ENCODE data around the gene DEGS2.

Gene DEGS2

DNA sequence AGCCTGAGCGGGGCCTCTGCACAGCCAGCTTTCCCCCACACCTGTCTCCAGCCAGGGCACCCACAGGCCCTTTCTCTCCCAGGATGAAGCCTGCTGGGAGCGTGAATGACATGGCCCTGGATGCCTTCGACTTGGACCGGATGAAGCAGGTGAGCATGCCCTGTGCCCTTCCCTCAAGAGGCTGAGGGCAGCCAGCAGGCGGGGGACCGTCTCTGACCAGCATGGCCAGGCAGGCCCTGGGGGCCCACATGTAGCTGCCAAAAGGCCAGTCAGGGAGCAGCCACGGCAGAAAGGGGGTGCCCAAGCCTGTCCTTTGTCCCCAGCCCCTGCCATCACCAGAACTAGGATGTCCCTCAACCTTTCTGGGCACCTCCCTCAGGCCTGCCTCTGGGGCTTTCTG, 18.3 kb downstream of the DEGS2 start:
- TF ChIP-seq, protein P1, sequence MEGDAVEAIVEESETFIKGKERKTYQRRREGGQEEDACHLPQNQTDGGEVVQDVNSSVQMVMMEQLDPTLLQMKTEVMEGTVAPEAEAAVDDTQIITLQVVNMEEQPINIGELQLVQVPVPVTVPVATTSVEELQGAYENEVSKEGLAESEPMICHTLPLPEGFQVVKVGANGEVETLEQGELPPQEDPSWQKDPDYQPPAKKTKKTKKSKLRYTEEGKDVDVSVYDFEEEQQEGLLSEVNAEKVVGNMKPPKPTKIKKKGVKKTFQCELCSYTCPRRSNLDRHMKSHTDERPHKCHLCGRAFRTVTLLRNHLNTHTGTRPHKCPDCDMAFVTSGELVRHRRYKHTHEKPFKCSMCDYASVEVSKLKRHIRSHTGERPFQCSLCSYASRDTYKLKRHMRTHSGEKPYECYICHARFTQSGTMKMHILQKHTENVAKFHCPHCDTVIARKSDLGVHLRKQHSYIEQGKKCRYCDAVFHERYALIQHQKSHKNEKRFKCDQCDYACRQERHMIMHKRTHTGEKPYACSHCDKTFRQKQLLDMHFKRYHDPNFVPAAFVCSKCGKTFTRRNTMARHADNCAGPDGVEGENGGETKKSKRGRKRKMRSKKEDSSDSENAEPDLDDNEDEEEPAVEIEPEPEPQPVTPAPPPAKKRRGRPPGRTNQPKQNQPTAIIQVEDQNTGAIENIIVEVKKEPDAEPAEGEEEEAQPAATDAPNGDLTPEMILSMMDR (IDR thresholded peaks at IDR 0.05; ENCODE audit: insufficient read depth, missing control alignments) = no peak
- no peak for FAIRE-seq
- no peak for DNase-seq (ENCODE audit: insufficient read length, low spot score)

DNA sequence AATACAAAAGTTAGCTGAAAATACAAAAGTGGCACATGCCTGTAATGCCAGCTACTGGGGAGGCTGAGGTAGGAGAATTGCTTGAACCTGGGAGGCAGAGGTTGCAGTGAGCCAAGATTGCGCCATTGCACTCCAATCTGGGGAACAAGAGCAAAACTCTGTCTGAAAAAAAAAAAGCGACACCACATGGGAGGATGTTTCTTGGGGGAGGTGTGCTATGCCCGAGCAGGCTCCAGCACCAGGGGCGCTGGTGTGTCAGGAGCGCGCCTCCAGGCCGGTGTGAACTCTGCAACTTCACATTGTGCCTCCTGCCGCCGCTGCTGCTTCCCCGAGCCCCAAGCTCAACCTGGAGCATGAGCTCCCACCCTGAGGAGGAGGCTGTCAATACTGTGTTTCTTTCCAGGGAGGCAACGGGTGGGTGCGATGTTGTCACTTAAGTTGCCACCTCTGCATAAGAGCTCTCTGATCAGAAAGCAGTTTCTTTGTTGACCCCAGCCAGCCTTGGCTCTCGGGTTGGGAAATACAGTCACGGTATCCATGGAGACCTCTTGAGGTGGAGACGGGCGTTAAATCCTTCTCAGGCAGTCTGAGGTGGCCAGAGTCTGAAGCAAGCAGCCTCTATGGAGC, 18.9 kb downstream of the DEGS2 start:
- no peak for DNase-seq (ENCODE audit: insufficient read length, low spot score)
- no peak for FAIRE-seq
- TF ChIP-seq, protein P1 (IDR thresholded peaks at IDR 0.05; ENCODE audit: insufficient read depth, missing control alignments) = no peak

DNA sequence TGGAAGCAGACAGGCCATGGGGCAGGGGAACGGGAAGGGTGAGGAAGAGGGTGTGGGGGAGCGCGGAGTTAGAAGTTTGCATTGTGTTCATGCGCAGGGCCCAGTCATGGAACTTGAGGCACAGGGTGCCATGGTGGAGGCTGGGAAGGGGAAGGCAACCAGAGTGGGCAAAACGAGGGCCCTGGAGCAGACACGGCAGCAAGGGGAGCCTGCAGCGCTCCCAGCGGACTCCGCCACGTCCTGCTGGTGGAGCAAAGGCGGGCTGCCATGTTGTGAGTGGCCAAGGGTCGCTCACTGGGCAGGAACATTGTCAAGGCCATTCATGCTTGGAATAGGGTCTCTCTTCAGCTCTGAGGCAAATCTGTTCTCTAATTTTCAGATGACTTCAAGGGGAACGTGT, 20.5 kb downstream of the DEGS2 start:
- no peak for DNase-seq (ENCODE audit: insufficient read length, low spot score)
- FAIRE-seq = no peak
- TF ChIP-seq, protein P1 (IDR thresholded peaks at IDR 0.05; ENCODE audit: insufficient read depth, missing control alignments) = no peak

DNA sequence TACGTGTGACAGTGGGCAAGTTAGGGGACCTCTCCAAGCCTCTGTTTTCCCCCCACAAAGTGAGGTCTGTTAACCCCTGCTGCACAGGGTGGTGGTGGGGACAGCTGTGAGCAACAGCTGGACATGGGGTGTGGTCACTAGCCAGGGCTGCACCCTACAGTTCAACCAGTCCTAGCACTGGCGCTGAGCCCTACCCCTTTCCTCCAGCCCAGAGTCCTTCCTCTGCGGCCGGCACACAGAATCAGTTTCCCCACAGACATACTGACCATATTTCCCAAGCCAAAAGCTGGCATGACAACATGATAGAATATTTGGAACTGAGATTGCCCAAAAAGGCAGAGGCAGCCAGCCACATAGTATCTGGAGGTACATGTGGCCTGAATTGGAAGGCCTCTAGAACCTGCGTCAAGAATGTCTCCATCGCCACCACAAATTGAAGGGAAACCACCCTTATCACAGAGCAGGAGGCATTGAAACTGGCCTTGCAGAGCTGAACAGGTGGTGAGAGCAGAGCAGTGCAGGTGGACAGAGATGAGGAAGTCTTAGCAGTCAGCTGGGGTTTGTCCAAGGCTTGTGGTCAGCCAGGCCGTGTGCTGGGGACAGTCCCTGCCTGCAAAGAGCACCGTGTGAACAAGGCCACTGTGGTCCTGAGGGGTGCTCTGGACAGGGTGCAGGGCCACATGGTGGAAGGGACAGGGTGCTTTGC, 21.2 kb downstream of the DEGS2 start:
- TF ChIP-seq, protein P1 (IDR thresholded peaks at IDR 0.05; ENCODE audit: insufficient read depth, missing control alignments) = no peak
- FAIRE-seq (no peak), DNase-seq (ENCODE audit: insufficient read length, low spot score) (no peak)

DNA sequence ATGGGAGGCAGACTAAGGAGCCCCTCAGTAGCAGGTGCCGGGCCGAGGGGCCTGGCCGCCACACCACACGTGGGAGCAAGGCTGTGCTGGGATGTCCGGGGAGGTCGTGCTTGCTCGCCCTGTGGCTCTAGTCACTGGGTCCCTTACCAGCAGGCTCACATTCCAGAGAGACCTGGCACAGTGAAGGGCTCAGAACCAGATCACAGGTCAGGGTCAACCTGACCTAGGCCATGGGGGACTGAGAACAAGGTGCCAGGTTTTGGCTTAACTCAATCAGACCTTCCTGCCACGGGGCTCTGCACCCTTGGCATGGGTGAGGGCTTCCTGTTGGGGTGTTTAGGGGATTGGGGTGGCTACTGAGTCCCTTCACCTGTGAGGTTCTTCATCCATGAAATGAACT, 22.3 kb downstream of the DEGS2 start:
- FAIRE-seq = no peak
- TF ChIP-seq, protein P1 (IDR thresholded peaks at IDR 0.05; ENCODE audit: insufficient read depth, missing control alignments) = no peak
- no peak for DNase-seq (ENCODE audit: insufficient read length, low spot score)

DNA sequence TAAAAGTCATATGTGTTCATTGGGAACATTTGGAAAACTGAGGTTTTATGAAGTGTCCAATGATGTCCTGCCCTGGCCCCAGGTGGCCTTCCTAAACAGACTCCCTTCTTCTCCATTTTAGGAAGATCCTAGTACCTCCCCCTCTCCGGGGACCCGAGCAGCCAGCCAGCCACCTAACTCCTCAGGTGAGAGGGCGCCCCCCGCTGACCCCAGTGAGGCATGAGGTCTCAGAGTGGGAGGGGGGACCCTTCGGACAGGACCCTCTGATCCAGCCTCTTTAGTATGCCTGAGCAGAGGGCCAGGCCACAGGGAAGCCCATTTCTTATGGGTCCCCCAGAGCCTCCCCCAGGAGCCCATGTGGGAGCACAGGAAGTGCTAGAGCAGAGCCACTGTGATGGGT, 23.7 kb downstream of the DEGS2 start:
- DNase-seq (ENCODE audit: insufficient read length, low spot score) (no peak), FAIRE-seq (no peak)
- TF ChIP-seq, protein P1 (IDR thresholded peaks at IDR 0.05; ENCODE audit: insufficient read depth, missing control alignments) = no peak

DNA sequence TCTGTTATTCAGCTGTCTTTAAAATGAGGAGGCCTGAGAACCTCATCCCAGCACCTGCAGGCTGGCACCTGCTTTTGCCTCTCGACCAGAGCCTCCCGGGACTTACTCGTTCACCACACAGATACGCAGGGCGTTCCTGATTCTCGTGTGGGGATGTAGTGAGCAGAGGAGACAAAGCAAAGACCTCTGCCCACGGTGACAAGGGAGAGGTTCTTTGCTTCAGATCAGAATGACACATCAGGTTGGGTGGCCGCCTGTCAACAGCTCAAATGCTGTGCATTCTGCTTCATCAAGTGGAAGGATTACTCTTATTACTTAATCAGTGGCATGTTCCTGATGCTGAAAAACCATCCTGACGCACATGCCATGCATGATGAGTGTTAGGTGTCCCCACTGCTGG, 24.4 kb downstream of the DEGS2 start:
- FAIRE-seq (no peak), DNase-seq (ENCODE audit: insufficient read length, low spot score) (no peak)
- TF ChIP-seq, protein P1 (IDR thresholded peaks at IDR 0.05; ENCODE audit: insufficient read depth, missing control alignments) = no peak

Measured in D721Med (cell line).